HG03565 (cell line): Measurements from ENCODE around the gene CACNG5.

Experiments
- ATAC-seq: cut with Tn5 transposase; IDR thresholded peaks from one replicate; pipeline ENCODE4 v1.9.1; 2021; ENCODE audit warnings: mild to moderate bottlenecking, moderate library complexity; ENCODE audit not compliant: unreplicated experiment

The CACNG5 gene

DNA sequence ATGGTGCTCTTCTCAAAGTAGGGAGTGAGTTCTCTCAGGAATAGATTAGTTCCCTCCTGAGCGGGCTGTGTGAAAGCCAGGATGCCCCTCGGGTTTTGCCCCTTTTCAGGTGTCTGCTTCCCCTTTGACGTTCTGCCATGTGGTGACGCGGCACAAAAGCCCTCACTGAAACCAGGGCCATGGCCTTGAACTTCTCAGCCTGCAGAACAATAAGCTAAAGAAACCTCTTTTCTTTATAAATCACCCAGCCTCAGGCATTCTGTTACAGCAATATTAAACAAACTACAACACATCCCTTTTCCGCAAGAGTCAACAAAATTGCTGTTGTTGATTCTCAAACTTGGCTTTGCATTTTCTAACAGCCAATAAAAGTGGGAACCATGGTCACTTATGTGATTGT, 15.5 kb upstream of the CACNG5 start:
- ATAC-seq: no peak

DNA sequence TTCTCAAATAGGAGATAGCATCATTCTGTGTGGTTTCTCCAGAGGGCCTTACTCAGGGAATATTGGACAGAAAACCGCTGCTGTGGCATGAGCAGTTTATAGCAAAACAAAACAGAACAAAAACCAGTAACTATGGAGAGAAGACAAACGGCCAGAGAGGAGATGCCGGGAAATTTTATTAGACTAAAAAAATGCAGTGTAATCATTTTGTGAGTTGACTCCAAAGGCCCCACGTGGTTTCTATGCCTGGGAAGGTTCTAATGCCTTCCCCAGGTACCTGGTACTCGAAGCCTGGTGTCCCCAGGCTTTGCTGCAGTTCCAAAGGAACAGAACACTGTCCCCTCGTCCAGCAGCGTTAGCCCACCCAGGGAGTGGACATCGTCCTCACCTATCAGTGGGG, 12.9 kb upstream of the CACNG5 start:
- ATAC-seq: no peak

DNA sequence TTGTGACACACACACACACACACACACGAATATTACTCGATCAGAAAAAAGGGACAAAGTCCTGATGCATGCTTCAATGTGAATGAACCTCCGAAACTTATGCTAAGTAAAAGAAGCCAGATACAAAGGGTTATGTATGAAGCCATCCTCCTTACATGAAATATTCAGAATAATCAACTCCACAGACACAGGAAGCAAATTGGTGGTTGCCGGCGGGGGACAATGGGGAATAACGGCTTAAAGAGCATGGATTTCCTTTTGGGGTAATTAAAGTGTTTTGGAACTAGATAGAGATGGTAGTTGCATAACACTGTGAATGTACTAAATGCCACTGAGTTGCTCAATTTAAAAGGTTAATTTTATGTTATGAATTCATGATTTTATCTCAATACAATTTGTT, 8.1 kb upstream of the CACNG5 start:
- ATAC-seq: no peak

DNA sequence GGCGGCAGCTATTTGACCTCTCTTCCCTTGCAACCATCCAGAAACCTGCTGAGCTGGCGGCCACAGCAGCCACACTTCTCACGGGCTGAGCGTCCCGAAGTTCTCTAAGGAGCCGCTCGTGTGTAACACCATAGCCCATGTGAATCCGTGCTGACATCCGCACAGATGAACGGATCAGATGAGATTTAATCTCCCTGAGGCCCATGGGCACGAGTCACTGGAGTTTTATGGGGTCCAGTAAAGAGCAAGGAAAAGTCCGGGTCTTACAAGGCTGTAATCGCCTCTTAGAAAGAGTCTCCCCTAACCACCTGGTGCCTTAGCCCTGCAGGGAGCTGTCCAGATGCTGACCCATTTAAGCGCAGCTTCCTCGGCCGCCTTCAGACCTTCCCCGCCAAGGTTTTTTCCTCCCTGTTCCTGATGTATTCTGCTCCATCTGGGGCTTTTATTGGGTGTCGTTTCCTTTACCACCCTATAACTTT, 5.5 kb upstream of the CACNG5 start:
- ATAC-seq: no peak

DNA sequence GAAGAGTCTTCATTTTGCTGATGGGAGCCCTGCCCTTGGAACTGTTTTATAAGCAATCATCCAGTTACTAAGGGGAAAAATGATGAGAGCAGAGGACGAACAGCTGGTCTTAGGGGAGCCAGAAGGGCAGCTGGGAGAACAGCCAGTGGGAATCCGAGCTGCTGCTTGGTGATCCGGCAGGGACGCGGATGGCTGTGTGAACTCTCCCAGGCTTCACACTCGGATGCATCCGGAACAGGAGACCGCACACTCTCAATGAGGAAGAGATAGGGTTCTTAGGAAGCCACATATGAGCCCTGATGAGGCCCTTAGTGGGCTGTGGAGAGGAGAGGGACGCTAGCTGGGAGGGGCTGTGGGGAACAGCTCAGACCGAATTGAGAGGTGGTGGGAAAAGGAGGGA, 5.0 kb upstream of the CACNG5 start:
- no peak for ATAC-seq

DNA sequence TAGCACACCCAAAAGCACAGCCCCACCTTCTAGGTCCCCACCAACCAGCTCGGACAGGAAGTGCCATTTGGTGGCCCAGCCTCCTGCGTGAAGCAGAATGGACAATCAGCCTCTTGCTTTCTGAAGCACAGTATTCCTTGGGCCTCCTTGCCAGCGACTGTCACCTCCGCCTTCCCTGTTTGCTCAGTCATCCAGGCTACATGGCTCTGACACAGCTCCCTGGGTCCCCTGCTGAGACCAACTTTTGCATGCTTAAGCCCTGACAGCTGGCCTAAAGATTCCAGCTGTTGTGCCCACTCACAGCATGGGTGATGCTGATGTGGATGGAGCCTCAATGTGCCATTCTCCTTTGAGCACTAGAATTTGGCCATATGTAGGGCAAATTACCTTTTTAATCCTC, 4.5 kb upstream of the CACNG5 start:
- ATAC-seq: no peak

DNA sequence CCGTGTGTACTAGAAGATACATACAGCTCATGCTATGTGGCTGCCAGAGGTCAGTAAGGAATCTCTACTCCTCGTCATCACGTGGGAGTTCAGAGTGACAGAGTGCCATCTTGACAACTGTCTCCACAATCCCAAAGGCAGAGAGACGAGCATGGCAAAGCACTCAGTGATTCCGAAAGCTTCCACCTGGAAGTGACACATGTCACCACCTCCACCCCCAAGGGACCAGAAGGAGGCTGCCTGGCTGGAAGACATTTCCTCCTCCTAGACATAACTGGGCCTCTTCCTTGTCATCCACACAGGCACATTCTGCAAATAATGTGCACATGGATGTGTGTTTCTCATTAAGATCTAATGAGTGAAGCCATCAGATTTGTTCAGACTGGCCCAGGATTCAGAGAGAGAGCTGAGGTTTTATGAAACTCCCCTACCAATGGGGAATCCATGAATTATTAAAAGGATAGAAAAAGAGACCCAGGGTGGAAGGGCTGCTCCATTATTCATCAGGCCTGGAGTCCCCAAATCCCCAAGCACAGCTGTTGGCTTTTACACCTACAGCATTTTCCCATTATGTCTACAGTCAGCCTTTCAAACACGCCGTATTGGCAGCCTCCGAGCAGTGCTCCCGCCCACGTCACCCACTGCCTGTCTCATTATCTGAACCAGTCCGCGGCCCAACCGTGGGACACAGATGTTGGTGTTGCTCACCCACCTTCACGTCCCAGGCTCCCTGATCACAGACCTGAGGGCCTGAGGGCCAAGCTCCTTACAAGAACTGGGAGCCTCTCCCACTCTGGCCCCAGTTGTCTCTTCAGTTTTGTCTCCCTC, 3.3 kb upstream of the CACNG5 start:
- ATAC-seq: no peak

DNA sequence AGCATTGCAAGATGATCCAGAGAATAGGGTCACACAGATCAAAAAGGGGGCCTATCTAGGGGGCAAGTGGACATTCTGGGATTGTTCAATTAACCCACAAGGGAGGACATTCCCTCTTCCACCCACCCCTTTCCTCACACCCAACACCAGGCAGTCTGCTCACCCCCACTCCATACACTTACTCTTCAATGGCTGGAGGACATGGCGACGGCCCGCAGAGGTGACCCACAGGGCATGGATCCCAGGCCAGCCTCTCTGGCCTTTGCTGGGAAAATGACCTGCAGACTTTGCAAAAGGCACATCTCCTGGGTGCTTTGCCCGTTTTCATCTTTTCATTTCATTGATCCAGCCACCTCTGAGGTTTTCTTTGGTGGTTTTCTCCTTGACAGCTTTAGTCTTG, 1.7 kb upstream of the CACNG5 start:
- ATAC-seq: no peak

DNA sequence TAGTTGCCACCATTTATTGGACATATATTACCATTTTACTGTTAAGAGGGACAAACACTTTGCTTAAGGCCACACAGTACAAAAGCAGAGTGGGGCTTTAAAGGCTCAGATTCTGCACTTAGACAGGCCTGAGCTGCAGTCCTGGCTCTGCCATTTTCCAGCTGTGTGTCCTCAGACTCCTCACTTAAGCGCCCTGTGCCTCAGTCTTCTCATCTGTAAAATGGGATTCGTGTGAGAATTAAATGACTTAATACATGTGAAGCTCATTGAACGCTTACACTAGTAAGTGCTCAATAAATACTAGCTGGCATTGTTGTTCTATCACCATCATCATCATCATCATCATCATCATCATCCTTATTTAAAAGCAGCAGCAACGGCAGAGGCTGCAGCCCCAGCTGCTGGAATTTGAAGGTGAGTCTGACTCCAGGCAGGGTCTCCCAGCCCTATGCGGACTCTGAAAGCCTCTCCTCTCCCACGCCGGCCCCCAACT, 445 bp upstream of the CACNG5 start:
- no peak for ATAC-seq

DNA sequence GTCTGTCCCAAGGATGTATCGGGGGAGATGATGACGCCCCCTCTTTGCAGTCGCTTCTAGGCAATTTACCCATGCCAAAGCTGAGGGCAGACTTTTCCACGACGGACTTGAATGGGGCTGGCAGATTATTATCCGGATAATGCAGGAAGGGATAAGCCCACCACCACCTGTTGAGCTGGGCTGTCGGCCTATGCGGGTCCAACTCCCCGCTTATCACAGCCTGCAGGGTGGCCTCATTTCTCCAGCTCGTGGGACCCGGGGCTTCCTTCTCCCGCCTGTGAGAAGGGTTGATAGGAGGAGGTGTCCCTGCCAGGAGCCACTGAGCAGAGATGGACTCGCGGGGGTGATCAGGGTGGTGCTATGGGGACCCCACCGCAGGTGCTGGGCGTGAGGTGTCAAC, 559 bp downstream of the CACNG5 start:
- no peak for ATAC-seq

DNA sequence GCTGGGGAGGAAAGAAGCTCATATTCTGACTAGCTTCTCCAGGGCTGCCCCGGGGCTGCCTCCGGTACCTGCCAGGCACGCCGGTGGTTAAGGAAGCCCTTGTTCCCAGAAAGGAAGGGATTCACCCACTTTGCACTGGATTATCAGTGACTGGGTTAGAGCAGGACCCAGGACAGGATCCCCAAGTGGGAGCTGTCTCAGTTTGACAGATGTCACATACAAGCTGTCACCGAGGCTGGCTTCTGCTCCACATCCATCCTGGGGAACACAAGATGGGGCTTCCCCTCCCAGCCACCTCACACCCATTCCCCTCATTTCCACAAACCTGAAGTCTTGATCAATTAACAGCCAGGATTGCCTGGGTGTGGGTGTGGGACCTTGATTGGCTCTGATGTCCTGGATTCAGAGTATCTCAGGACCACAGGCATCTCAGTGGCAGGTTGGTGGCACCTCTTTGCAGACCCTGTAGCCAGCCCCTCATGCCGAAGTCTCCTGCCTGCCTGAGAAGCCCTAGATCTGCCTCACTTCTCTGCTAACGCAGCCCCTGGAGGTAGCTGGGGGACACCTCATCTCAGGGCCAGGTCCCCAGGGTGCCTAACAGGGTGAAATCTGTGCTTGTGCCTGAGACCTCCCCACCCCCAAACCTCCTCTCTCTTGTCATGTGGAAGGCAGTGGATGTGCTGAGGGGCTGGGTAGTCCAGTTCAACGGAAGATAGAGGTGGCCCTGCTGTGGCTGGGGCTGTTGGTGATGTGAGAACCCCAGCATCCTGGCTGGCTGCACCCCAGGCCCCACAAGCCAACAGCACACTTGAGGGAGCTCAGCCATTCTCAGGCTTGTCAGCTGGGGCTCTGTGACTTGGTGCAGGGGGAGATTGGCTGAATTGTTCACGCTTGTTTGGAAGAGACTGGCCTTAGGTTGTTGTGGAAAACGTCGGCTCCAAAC, 1.4 kb downstream of the CACNG5 start:
- ATAC-seq: no peak

DNA sequence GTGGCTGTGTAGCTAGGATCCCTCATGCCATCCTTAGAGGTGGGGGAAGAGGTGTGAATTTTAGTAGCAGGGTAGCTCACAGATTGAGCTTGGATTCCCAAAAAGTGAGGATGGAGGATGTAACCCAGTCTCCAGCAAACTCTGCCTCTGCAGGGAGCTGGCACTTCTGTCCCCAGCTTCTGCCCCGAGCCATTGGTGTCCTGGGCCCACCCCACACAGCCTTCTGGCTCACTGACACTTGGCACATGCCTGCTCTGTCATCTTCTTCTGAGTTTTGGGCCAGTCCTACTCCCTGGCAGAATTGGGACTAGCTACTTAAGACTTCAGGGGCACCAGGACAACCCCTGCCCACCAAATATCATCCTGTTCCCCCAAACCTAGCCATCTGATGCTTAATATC, 2.3 kb downstream of the CACNG5 start:
- no peak for ATAC-seq

DNA sequence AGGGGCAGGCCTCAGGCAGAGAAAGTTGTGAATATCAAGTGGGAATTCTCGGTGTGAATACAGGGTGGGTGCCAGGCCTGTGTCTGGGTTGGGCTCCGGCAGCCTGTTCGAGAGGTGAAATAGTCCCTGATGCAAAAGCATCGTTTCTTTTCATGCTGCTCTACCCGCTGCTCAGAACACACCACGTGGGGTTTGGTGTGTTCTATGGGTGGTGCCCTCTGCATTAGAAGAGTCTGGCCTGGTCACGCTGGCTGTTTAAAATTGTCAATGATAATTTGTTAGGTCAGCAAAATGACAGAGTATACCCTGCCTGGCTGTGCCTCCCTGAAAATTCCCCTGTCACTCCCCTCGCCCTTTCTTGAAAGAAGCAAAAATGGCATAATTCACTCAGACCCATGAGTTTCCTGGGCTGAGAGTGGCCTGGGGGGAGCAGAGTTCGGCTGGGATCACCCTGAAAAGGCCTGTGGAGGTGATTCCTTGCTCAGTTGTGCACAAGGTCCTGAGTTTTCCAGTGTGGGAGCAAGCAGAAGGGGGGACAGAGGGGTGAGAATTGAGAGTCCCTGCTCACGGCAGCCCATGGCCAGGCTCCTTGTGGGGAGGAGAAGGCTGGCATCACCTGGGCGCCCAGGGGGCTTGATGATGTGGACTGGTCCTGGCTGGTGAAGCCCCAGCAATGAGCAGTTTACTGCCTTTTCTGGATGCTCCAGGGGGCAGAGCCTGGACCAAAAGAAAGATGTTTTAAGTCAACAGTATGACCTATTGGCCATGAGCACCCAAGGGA, 3.2 kb downstream of the CACNG5 start:
- ATAC-seq: no peak

DNA sequence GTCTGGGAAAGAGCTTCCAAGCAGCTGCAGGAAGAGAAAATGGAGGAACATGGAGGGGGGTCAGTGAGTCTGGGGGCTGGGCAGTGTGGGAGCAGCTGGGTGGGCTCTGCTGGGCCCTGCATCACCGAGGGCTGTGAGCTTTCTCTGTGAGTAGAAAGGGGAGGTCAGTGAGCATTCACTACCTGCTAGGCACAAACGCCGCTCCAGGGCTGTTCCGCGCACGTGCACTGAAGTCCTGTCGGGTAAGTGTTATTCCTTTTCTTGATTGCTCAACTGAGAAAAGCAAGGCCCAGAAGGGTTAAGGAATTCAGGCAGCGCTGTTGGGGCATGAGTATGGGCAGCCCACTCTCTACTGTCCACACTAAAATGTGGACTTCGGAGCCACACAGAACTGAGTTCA, 4.7 kb downstream of the CACNG5 start:
- no peak for ATAC-seq

DNA sequence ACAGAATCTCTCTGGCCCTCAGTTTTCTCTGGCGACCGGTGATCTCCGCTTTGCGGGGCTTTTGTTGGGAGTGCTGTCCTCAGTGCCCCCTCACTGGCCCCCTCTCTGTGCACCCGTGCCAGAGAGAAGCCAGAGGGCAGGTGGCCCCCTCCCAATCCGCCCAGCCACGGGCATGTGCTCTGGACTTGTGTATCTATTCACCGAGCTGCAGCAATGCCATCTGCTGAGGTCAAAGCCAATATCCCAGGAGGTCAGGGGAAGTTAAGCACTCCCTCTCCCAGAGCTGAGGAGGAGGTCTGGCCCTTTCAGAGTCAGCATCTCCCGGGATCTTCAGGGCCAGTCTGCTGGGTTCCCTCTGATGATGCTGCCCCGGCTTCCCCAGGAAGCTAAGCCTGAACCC, 5.1 kb downstream of the CACNG5 start:
- no peak for ATAC-seq

DNA sequence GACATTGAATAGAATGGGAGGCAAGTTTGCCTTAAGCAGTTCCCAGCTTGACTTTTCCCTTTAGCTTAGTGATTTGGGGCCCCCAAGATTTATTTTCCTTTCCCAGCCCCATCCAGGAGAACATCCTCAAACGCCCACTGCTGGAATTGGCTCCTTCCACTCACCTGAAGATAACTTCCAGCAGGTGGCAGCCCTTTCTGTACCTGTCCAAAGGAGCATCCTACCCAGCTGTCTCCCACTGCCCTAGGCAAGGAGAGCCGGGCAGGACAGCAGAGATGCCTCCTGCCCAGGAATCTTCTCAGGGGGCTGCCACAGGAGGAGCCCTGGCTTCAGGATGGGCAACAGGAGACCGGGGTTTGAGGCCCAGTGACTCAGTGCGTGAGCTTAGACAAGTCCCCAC, 6.4 kb downstream of the CACNG5 start:
- ATAC-seq: no peak

DNA sequence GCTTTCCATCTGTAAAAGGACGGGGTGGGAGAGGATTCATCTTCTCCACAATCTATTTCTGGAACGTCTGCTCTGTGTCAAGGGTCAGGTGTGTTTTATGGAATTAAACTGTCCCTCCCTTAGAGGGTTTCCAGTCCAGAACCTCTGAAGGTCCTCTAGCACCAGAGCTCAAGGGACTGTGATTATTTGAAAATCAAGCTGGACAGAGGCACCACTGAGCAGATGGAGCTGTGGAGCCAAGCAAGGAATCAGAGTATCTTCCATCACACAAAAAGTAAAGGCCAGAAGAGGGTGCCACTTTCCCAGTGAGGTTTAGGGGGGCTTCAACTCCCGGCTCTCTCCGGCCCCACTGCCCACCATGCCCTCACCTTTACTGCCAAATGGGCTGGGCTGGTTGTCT, 6.8 kb downstream of the CACNG5 start:
- ATAC-seq: no peak

DNA sequence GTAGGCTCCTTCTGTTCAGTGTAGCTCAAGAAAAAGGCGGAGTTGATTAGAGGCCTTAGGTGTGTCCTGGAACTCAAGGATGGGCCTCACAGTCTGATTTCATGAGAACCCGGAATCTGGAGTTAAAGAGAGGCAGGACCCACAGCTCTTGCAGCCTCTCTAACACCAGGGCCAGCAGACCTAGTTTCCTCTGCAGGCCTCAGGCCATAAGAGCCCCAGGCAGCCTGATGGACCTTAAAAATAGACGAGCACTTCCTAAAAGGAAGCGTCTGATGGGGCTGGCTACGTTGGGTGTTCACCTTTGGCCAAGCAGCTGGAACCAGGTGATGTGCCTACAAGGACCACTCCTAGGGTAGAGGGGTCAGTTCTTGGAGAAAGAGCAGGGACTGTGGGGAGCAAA, 7.6 kb downstream of the CACNG5 start:
- no peak for ATAC-seq

DNA sequence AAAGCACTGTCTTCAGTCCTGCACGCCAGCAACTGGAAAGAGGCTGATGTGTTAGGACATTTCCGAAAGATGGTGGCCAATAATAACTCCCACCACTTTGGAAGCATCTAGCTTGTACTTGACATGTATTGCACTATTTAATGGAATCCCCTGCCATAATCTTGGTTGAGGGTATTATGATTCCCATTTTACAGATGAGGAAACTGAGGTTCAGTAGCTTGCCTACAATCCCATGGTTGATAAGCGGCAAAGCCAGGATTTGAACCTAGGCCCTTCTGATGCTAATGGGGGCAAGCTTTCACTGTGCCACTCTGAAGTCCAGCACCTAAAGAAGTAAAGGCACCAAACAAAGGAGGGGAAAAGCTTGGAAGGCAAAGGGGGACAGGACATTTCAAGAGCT, 8.0 kb downstream of the CACNG5 start:
- ATAC-seq: no peak

DNA sequence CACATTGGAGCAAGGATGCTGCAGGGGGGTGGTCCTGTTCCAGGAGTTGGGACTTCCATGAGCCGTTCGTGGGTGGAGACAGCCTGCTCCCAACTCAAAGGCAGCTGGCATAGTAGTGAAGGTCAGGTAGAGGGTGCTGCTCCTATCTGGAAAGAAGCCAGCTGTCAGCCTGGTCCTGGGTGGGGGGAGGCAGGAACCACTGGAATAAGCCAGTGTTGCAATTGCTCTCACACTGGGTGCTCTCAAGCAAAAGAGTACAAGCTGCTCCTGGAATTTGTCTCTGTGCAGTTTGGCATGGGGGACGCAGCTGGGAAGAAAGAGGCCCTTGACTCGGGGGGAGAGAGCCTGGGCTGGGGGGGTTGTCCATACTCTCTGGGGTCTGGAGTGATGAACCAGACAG, 8.7 kb downstream of the CACNG5 start:
- no peak for ATAC-seq

DNA sequence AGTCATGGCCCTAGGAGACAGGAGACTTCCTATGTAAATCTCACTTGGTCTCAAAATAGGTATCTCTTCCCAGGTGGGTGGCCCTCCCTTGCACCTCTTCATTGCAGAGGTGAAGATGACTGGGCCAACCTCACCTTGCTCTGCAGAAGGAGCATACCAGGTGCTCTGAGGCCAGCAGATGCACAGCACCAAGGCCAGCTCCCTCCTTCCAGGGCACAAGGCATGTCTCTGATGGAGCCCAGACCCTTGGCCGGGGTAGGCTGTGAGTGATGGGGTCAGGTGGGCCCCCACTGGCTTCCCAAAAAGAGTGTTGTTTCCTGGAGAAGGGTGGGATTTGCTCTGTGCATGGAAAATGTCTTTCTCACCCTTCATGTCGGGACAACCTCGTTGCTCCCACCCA, 12.8 kb downstream of the CACNG5 start:
- ATAC-seq: no peak
